Thymus (tissue), 11 donors: ENCODE results near the gene IFRD2. TPM values are rescaled to one million over a fixed set of nuclear protein-coding genes. Genes with fewer than 3 reads are reported as not detected.
"Not testable (repeated sequence)": the region's sequence is repeated elsewhere in the genome, so short reads cannot be mapped to it uniquely, and the experiment has no call there.

ENCODE experiments used
- DNase-seq, 9 donors: peaks; one replicate each; pipeline ENCODE4 v3.0.0-alpha.2; 2013; ENCODE audit warnings: low spot score in 9 of 9, low read depth in 6 of 9, missing footprints in 1 of 9
- H3K27ac ChIP-seq, 2 donors: one replicate each; pipeline ENCODE4 v1.5.1; 2013; ENCODE audit warnings: control low read depth in 1 of 2, low read depth in 1 of 2, low read length in 1 of 2, mild to moderate bottlenecking in 1 of 2, moderate library complexity in 1 of 2
- H3K27me3 ChIP-seq, 2 donors: one replicate each; pipeline ENCODE4 v1.5.1; 2013; ENCODE audit warnings: low read length in 1 of 2; ENCODE audit not compliant: control insufficient read depth in 2 of 2, insufficient read depth in 1 of 2
- H3K36me3 ChIP-seq, 2 donors: one replicate each; pipeline ENCODE4 v1.5.1; 2013; ENCODE audit warnings: low read length in 1 of 2, mild to moderate bottlenecking in 1 of 2, moderate library complexity in 1 of 2; ENCODE audit not compliant: control insufficient read depth in 2 of 2, insufficient read depth in 2 of 2
- H3K4me1 ChIP-seq, 2 donors: one replicate each; pipeline ENCODE4 v1.5.1; 2013; ENCODE audit warnings: low read length in 2 of 2; ENCODE audit not compliant: control insufficient read depth in 2 of 2, insufficient read depth in 2 of 2
- H3K4me3 ChIP-seq, 2 donors: one replicate each; pipeline ENCODE4 v1.5.1; 2013; ENCODE audit warnings: low read length in 2 of 2, control low read depth in 1 of 2, mild to moderate bottlenecking in 1 of 2
- H3K9me3 ChIP-seq, 2 donors: one replicate each; pipeline ENCODE4 v1.5.1; 2013; ENCODE audit warnings: low read length in 1 of 2, mild to moderate bottlenecking in 1 of 2; ENCODE audit not compliant: control insufficient read depth in 2 of 2, insufficient read depth in 1 of 2
- WGBS: extraction: QIAGEN DNeasy Blood & Tissue Kit; methylation state at CpG from one replicate; pipeline ENCODE4 v1.1.7; 2013; 5-methylcytosine and 5-hydroxymethylcytosine counted together
- polyA plus RNA-seq: library from polyadenylated mRNA; stranded (reverse); fragments of 200-250 nt; gene quantifications from one replicate; pipeline ENCODE4 v1.2.3, GENCODE V29; 2013
- total RNA-seq: library from RNA; stranded (reverse); fragments of 120-200 nt; gene quantifications from one replicate; pipeline ENCODE4 v1.2.4, GENCODE V29; 2013
- donor health status: healthy.

IFRD2 gene
- total and polyA plus RNA-seq, 2 donors: 31.0 to 52.3 TPM

- H3K36me3 ChIP-seq: peaks cover 0 to 3% of the 10 kb centered on the region in 2 donors
- no peaks in the 10 kb centered on the region for H3K9me3 ChIP-seq
- H3K27me3 ChIP-seq: no peaks in the 10 kb centered on the region
- H3K27ac ChIP-seq: no peak overlapping the region
- WGBS: over 99% methylated on average over 4 of the region's 4 CpGs
- no peak overlapping the region for H3K4me3 ChIP-seq
- peaks cover 0 to 7% of the 10 kb centered on the region in 2 donors for H3K4me1 ChIP-seq
- DNase-seq: no peak
Measured at GRCh38 chr3:50314816-50315215, 22.6 kb upstream of the IFRD2 start.

DNA sequence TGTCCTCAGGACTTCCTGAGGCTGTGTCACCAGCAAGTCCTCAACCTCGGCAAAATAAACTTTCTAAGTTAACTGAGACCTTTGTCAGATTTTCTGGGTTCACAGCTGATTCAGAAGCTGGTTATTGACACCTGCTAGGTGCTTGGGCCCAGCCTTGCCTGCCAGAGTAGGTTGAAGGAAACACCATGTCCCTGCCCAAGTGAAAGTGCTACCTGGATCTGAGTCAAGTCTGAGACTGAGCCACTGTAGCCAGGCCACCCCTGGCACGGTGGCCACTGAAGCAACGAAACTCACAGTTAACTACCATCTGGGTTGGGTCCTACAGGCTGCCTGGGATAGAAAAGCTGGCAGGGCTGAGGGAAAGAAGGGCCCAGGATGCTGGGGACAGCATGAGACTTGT is 22.1 kb upstream of the IFRD2 start:
- no peaks in the 10 kb centered on the region for H3K27me3 ChIP-seq
- peaks cover 0 to 6% of the 10 kb centered on the region in 2 donors for H3K4me1 ChIP-seq
- no peak overlapping the region for H3K27ac ChIP-seq
- H3K36me3 ChIP-seq: no peaks in the 10 kb centered on the region
- 95% methylated on average over 3 of the region's 3 CpGs for WGBS
- peaks cover 0 to 3% of the 10 kb centered on the region in 2 donors for H3K9me3 ChIP-seq
- no peak for DNase-seq
- H3K4me3 ChIP-seq: no peak overlapping the region

GRCh38 chr3:50312041-50312440 is 19.8 kb upstream of the IFRD2 start:
- not testable (repeated sequence) for DNase-seq, H3K4me1 ChIP-seq, H3K27me3 ChIP-seq, H3K36me3 ChIP-seq, H3K4me3 ChIP-seq, H3K27ac ChIP-seq
- WGBS: 98% methylated on average over 32 of the region's 32 CpGs
- H3K9me3 ChIP-seq: peaks cover 0 to 24% of the 10 kb centered on the region in 2 donors

DNA sequence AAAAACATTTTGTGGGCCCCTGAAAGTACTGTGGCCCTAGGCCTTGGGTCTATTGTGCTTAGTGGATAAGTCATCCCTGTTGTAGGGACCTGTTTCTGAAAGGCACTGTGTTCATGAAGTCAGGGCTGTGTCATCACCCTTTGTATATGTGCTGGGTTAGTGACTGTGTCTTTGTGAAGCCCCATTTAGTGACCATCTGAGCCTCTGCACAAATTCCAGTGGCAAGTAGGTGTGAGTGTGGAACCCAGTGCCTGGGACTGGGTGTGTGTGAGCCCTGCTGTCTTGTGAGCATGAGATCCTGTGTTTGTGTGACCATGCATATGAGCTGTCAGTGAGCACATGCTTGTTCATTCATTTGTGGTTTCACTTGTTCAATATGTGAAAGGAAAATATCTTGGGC is 12.4 kb upstream of the IFRD2 start:
- Histone ChIP-seq H3K4me3 (no peak overlapping the region), H3K27me3 (no peaks in the 10 kb centered on the region), H3K4me1 (peaks cover 5 to 10% of the 10 kb centered on the region in 2 donors), H3K27ac (no peak overlapping the region), H3K9me3 (peaks cover 0 to 24% of the 10 kb centered on the region in 2 donors), H3K36me3 (no peaks in the 10 kb centered on the region)
- DNase-seq: no peak

DNA sequence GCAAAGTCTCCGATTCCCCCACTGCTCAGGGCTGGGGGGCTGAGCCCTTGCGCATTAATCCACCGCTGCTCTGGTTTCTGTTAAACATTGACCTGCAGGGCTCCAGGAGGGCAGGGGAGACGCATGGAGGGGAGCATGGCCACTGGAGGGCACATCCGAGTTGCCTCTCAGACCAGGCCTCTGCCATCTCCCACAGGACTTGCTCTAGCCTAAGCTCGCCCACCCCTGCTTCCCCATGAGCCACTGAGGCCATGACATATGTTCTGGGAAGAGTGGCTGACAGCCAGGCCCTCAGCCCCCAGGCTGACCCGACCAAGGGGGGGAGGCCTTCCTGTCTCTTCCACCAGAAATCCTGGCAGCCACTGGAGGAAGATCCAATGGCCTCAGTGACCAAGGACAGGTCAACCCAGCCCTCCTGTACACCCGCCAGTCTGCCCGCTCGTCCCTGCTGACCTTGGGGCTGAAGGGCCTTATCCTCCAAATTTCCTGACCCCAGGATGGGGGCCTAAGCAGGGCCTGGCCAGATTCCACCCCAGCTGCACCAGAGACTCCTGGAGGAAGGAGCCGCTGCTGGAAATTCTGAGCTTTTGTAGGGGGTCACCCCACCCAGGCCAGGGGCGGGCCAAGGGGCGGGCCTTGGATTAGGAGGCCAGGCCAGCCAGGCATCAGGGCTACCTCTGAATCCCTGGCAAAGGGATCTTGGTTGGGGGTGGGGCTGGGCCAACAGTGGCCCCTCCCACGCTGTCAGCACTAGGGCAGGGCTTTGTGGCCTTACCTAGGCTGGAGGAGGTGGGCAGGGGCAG is 11.0 kb upstream of the IFRD2 start, which contains the start of gene HYAL1:
Gene HYAL1 (minus strand): TSS at position 562 of the 803 bp plus-strand sequence. CDS start 618 bp downstream, outside the sequence.
- DNase-seq: no peak
- H3K36me3 ChIP-seq: no peaks in the 10 kb centered on the region
- 89% methylated on average over 14 of the region's 14 CpGs for WGBS
- no peak within 1 kb of the TSS for H3K27ac ChIP-seq
- peaks cover 10 to 20% of the 10 kb centered on the region in 2 donors for H3K4me1 ChIP-seq
- H3K4me3 ChIP-seq: no peak within 1 kb of the TSS
- no peaks in the 10 kb centered on the region for H3K27me3 ChIP-seq
- peaks cover 0 to 12% of the 10 kb centered on the region in 2 donors for H3K9me3 ChIP-seq

- H3K27me3 ChIP-seq: no peaks in the 10 kb centered on the region
- no peak overlapping the region for H3K4me3 ChIP-seq
- DNase-seq: no peak
- H3K9me3 ChIP-seq: peaks cover 0 to 4% of the 10 kb centered on the region in 2 donors
- H3K4me1 ChIP-seq: peaks cover 12 to 24% of the 10 kb centered on the region in 2 donors
- no peaks in the 10 kb centered on the region for H3K36me3 ChIP-seq
- H3K27ac ChIP-seq: no peak overlapping the region
- 96% methylated on average over 32 of the region's 32 CpGs for WGBS
Measured at GRCh38 chr3:50302095-50303012, 10.1 kb upstream of the IFRD2 start.

DNA sequence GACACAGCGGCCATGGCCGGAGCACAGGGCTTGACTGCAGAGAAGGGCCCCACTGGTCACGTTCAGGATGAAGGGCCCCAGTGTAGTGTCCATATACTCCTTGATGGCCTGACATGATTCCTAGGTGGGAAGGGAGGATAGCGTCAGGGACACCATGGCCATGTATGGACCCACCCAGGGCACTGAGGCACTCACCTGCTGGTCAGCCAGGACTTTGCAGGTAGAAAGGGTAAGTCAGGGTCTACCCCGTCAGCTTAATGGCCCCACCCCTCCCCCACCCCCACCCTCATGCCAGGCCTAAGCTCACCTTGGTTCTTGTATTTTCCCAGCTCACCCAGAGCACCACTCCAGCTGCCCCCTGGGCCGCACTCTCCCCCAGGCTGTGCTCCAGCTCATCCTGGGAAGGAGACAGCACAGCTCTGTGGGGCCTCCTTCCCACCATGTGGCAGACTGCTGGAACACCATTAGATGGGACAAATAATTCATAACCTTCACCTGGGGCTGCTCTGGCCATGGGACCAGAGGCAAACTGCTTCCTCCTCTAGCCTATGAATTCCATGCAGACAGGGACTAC is 8.5 kb upstream of the IFRD2 start:
- peaks cover 12 to 24% of the 10 kb centered on the region in 2 donors for H3K4me1 ChIP-seq
- no peaks in the 10 kb centered on the region for H3K36me3 ChIP-seq
- H3K9me3 ChIP-seq: no peaks in the 10 kb centered on the region
- no peak overlapping the region for H3K4me3 ChIP-seq
- WGBS: over 99% methylated on average over 6 of the region's 6 CpGs
- DNase-seq: no peak
- H3K27ac ChIP-seq: no peak overlapping the region
- H3K27me3 ChIP-seq: no peaks in the 10 kb centered on the region

- 69% methylated on average over 12 of the region's 12 CpGs for WGBS
Measured at GRCh38 chr3:50299929-50300680, 7.9 kb upstream of the IFRD2 start.

More at GRCh38 chr3:50299929-50300680, 7.9 kb upstream of the IFRD2 start:
- no peaks in the 10 kb centered on the region for H3K36me3 ChIP-seq
- H3K27me3 ChIP-seq: no peaks in the 10 kb centered on the region
- H3K27ac ChIP-seq: peak overlapping the region; percentile 74 to 85
- peak in 1 of 9 donors; percentile 36 for DNase-seq
- no peaks in the 10 kb centered on the region for H3K9me3 ChIP-seq
- H3K4me1 ChIP-seq: peaks cover 12 to 24% of the 10 kb centered on the region in 2 donors
- peak overlapping the region; percentile 48 to 56 for H3K4me3 ChIP-seq
